ENCODE results near the gene NEB.
"Not testable (repeated sequence)": the region's sequence is repeated elsewhere in the genome, so short reads cannot be mapped to it uniquely, and the experiment has no call there.

NEB gene

DNA sequence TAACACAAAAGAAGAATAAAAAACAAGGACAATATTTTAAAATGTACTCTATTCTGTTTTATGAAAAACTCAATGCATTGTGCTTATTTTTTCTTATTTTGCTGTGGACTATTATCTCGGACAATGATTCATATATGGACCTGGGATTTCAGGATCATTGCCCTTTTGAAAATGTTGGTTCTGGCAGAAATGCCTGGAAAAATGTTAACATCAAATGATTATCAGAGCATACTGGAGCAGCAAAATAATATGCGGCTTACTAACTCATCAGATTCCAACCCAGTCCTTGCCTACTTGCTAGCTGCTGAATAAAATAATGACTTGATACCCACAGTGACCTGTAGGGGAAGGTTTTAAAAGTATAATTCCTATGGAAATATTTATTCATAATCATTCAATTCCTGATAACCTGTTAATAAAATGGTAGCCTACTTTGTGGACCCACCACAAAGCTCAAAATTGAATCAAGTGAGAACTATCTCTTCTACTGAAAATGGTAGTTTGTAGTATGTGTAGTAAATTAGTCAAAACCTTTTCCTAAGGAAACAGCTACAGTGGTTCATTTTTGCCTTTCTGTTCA, 117.4 kb downstream of the NEB start:
- no peak overlapping the region for H3K4me3 ChIP-seq (ENCODE audit: low read depth, low read length)

DNA sequence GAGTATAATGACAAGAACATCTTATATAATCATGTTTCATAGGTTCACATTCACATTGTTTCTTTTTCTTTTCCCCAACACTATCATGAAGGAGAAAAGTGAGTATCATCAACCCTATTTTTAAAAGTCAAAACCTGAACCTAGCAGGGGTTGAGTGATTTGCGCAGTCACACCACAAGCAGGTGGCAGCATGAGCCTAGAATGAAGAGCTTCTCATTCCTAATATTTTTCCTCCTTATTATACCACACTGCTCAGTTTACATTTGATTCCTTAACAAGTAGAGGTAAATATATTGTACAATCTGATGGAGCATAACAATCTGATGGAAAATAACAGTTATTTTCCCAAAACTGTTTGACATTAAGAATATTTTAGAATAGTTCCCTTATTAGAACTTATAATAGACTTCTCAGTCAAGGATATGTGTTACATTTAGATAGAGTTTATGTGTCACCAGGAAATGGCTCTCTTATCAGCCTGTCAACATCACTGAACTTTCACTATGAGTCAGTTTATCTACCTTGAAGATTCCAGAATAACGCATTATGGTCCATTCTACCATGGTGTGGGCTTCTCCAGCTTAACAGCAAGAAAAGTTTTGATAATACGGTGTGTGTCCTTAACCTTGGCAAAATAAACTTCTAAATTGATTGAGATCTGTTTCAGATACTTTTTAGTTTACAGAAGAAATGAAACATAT, 119.5 kb downstream of the NEB start:
- no peak overlapping the region for H3K4me3 ChIP-seq (ENCODE audit: low read depth, low read length)

DNA sequence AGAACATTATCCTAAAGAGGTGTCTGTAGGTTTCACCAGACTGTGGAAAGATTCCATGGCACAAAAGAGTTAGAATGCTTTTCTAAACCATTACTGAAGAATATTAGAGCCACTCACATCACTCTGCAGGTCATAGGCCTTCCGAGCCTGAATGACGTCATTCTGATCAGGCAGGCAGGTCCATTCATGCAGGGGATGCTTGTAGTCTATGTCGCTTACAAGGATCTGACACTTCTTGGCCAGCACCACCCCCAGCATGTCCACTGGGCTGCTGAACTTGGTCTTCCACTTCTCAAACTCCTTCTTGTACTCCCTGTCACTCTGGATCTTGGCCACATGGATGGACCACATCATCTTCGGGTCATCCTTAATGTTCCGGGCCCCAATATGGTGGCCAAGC, 120.1 kb downstream of the NEB start:
- H3K4me3 ChIP-seq (ENCODE audit: low read depth, low read length): no peak overlapping the region

DNA sequence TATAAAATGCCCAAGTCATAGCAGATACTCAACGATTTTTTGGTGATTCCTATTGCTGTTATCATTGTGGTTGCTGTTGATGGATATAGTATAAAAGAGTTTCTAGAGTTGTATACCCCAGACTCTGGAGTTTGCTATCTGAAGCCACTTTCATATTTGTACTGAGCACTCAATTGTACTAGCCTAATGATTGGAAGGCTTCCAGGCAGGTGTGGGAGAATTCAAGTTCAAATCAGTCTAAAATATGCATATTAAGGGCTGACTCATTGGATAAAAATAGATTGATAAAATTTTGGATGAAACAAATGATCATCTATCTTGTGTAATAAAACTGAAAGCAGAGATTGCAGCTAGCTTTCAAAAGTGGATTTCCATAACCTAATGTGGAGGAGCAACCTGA, 122.9 kb downstream of the NEB start:
- H3K4me3 ChIP-seq (ENCODE audit: low read depth, low read length): no peak overlapping the region

DNA sequence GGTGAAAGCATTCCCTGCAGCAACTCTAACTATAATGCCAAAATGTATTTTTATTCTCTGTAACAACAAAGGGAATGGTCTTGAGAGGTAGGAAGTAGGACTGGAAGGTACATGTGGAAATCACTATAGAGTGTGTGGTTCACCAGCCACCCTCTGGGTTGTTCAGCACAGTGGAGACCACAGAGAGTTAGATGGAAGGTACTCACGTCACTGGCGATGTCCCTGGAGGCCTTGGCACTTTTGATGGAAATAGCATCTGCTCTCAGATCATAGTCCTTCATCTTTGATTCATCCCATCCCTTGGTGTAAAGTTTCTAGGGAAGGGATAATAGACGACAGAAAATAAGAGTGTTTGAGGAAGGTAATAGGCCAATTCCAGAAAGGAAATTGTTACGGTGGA, 124.0 kb downstream of the NEB start:
- H3K4me3 ChIP-seq (ENCODE audit: low read depth, low read length): no peak overlapping the region

DNA sequence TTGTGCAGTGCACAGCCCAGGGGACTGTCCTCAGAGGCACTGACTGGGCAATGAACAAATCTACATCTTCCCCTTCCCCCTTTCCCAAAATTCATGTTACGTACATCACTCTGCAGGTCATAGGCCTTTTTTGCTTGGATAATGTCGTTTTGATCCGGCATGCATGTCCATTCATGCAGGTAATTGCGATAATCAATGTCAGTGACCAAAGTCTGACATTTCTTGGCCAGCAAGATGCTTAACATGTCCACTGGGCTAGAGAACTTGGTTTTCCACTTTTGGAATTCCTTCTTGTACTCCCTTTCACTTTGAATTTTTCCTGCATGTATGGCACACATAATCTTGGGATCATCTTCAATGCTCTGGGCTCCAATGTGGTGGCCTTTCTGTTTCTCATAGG, 124.6 kb downstream of the NEB start:
- H3K4me3 ChIP-seq (ENCODE audit: low read depth, low read length): no peak overlapping the region

DNA sequence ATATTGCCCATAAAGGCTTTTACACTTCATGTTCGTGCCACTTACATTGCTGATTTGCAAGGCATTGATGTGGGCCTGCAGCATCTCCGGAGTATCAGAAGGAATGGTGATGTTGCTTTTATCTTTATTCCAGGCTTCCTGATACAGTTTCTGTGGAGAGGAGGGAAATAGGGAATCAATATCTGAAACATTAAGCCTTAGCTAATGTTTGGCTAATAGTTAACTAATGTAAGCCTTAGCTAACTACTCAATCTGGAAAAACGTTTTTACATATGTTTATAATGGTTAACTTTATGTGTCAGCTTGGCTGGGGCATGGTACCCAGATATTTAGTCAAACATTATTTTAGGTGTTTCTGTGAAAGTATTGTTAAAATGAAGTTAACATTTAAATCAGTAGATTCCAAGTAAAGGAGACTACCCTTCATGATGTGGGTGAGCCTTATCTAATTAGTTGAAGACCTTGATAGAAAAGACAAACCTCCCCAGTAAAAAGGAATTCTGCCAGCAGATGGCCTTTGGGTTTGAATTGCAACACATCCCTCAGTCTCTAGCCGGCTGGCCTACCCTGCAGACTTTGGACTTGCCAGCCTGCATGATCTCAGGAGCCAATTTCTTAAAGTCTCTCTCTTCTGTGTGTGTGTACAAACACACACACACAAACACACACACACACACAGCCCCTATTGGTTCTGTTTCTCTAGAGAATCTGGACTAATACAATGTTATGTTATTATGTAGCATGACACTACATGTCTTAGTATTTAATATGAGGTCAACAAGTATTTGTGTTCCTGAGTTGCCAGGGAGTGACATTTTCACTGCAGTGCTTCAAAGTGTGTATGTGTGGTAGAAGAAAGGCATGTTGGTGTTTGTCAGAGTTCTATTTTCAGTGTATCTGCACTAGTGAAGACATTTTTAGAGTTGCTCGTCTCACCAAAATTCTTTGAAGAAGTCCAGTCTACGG, 126.5 kb downstream of the NEB start:
- H3K4me3 ChIP-seq (ENCODE audit: low read depth, low read length): not testable (repeated sequence)

DNA sequence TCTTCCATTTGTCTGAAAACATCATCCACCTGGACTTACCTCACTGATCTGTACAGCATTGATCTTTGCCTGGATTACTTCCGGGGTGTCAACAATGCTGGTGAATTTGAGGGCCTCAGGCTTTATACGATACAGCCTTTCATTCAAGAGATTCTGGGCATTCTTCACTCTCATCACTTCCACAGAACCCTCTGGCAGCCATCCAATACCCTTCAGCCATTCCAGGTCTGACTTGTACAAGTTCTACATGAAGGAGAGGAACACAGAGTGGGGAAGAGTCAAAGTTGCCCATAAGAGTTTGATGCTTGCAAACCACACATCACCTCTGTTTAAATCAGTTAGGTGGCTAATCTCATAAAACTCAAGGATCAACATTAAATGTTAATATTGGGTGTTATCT, 130.7 kb downstream of the NEB start:
- not testable (repeated sequence) for H3K4me3 ChIP-seq (ENCODE audit: low read depth, low read length)

DNA sequence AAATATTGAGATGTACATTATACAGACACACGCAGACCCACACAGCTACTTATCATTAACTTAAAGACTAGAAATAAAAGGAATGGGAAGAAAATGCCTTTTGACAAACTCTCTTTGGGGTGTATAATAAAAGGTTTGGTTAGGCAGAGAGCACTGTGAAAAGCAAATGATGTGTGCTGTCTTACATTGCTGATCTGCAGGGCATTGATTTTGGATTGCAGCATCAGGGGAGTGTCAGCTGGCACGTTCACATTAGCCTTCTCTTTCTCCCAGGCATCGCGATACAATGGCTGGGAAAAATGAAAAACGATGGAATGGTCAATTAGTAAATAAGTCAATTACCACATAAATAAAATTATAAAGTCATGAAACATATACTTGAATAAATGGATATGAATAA, 131.9 kb downstream of the NEB start:
- not testable (repeated sequence) for H3K4me3 ChIP-seq (ENCODE audit: low read depth, low read length)

DNA sequence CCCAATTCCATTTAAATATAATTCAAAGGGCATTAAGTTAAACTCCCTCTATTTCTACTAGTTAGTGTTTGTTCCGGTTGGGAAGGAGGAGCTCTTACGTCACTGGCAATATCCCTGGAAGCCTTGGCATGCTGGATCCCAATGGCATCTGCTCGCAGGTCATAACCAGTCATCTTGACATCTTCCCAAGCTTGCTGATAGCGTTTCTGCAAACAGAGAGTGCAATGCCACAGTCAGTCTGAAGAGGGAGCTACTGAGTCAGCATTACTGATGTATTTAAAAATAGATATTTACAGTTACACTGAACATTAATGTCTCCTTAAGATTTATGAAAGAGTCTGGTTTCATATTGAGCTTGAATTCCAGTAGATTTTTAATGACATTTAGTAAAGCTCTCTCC, 132.5 kb downstream of the NEB start:
- not testable (repeated sequence) for H3K4me3 ChIP-seq (ENCODE audit: low read depth, low read length)

DNA sequence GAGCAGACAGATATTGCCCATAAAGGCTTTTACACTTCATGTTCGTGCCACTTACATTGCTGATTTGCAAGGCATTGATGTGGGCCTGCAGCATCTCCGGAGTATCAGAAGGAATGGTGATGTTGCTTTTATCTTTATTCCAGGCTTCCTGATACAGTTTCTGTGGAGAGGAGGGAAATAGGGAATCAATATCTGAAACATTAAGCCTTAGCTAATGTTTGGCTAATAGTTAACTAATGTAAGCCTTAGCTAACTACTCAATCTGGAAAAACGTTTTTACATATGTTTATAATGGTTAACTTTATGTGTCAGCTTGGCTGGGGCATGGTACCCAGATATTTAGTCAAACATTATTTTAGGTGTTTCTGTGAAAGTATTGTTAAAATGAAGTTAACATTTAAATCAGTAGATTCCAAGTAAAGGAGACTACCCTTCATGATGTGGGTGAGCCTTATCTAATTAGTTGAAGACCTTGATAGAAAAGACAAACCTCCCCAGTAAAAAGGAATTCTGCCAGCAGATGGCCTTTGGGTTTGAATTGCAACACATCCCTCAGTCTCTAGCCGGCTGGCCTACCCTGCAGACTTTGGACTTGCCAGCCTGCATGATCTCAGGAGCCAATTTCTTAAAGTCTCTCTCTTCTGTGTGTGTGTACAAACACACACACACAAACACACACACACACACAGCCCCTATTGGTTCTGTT, 137.2 kb downstream of the NEB start:
- not testable (repeated sequence) for H3K4me3 ChIP-seq (ENCODE audit: low read depth, low read length)

DNA sequence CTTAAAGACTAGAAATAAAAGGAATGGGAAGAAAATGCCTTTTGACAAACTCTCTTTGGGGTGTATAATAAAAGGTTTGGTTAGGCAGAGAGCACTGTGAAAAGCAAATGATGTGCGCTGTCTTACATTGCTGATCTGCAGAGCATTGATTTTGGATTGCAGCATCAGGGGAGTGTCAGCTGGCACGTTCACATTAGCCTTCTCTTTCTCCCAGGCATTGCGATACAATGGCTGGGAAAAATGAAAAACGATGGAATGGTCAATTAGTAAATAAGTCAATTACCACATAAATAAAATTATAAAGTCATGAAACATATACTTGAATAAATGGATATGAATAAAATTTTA, 142.4 kb downstream of the NEB start:
- H3K4me3 ChIP-seq (ENCODE audit: low read depth, low read length): not testable (repeated sequence)

DNA sequence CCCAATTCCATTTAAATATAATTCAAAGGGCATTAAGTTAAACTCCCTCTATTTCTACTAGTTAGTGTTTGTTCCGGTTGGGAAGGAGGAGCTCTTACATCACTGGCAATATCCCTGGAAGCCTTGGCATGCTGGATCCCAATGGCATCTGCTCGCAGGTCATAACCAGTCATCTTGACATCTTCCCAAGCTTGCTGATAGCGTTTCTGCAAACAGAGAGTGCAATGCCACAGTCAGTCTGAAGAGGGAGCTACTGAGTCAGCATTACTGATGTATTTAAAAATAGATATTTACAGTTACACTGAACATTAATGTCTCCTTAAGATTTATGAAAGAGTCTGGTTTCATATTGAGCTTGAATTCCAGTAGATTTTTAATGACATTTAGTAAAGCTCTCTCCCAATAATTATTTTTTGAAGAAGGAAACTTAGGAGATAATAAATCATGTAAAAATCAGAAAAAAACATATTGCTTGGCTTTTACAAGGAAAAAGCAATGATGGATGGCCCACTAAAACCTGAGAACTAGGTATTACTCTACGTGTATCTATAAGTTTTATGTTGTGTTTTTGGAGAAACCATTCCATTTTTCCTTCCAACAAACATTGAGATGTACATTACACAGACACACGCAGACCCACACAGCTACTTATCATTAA, 142.9 kb downstream of the NEB start:
- not testable (repeated sequence) for H3K4me3 ChIP-seq (ENCODE audit: low read depth, low read length)

DNA sequence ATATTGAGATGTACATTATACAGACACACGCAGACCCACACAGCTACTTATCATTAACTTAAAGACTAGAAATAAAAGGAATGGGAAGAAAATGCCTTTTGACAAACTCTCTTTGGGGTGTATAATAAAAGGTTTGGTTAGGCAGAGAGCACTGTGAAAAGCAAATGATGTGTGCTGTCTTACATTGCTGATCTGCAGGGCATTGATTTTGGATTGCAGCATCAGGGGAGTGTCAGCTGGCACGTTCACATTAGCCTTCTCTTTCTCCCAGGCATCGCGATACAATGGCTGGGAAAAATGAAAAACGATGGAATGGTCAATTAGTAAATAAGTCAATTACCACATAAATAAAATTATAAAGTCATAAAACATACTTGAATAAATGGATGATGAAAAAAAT, 153.0 kb downstream of the NEB start:
- not testable (repeated sequence) for H3K4me3 ChIP-seq (ENCODE audit: low read depth, low read length)

DNA sequence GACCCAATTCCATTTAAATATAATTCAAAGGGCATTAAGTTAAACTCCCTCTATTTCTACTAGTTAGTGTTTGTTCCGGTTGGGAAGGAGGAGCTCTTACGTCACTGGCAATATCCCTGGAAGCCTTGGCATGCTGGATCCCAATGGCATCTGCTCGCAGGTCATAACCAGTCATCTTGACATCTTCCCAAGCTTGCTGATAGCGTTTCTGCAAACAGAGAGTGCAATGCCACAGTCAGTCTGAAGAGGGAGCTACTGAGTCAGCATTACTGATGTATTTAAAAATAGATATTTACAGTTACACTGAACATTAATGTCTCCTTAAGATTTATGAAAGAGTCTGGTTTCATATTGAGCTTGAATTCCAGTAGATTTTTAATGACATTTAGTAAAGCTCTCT, 153.6 kb downstream of the NEB start:
- not testable (repeated sequence) for H3K4me3 ChIP-seq (ENCODE audit: low read depth, low read length)

DNA sequence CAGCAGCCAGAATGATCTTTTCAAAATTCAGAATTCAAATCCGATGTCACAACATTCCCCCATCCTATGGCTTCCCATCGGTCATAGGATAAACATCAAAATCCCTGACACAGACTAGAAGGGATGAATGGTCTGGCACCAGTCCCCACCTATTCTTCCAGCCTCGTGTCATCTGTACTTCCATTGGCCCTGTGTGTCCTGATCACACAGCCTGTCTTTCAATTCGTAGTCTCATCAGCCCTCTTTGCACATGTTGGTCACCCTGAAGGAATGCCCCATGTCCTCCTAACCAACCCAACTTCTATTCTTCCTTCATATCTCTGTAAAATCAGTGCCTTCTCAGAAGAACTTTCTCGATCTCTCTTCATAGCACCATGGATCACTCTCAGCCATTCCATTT, 157.2 kb downstream of the NEB start:
- no peak overlapping the region for H3K4me3 ChIP-seq (ENCODE audit: low read depth, low read length)

DNA sequence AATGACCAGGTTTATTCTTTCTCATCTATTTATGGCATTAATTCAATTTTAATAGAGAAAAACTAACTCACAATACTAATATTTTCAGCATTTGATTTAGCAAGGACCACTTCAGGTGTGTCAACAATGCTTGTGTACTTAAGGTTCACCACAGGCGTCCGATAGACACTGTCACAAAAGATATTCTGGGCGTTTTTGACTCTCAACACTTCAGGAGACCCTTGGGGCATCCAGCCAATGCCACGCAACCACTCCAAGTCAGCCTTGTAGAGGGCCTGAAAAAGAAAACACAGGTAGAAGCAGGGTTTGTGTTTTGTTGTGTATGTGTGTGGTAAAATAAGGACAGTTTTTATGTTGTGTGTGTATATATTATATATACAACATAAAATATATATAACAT, 158.2 kb downstream of the NEB start:
- no peak overlapping the region for H3K4me3 ChIP-seq (ENCODE audit: low read depth, low read length)

DNA sequence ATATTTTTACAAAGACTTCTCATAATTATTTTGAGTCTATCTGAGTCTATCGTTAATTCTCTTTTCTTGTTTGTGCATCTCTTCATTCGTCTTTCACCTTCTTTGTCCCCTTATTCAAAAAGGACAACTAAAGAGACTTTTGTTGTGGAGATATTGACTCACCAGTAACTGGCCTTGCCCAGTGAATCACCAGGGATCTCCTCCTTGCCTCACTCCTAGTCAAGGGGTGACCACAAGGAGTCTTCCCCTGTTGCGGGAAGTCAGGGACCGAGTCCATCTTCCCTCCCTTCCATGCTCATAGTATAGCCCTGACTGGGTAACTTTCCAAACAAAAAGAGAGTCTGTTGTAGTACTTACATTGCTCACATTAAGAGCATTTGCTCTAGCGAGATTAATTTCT, 158.9 kb downstream of the NEB start:
- no peak overlapping the region for H3K4me3 ChIP-seq (ENCODE audit: low read depth, low read length)

DNA sequence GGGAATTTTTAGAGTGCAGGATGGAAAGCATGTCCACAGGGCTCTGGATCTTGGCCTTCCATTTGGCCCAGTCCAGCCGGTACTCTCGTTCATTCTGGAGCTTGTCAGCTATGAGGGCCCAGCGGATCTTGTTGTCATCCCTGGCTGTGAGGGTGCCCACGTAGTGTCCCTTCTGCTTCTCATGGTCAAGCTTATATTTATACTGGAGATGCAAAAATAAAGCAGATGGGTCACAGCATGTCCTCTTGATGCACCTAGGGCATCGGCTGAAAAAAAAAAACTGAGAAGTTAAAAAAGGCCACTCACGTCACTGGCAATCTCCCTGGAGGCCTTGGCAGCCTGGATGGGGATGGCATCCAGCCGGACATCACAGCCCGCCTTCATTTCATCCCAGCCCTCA, 164.1 kb downstream of the NEB start:
- H3K4me3 ChIP-seq (ENCODE audit: low read depth, low read length): no peak overlapping the region

DNA sequence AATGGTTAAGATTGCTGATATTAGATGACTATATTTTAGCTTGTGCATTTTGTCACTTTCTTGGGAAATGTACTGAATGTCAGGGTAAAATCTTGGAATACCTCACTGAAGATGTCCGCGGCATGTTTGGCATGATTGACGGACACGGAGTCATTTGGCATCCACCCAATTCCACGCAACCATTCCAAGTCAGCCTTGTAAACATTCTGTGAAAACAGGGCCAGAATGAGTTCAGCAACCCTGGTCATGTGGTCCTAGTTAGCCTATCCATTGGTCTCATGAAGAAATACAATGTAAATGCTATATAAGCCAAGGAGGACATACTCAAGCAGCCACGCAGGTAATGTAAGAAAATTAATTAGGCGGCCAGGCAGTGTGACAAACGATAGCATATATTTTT, 165.1 kb downstream of the NEB start:
- H3K4me3 ChIP-seq (ENCODE audit: low read depth, low read length): no peak overlapping the region

DNA sequence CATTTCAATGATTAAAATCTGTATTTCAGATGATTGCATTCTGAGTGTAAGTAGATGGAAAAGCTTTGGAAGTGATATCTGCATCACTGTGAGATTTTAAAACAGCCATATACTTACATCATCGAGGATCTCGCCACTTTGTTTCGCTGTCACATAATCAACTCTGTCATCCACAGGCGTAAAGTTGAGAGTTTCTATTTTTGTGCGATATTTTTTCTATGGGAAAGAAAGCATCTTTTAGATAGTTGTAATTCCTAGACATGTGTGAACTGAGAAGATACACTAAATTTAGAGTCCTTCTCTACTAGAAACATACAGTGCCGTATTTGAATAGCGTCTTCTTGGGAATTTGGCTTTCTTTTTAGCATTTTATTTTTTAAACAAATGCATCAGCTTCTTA, 165.8 kb downstream of the NEB start:
- no peak overlapping the region for H3K4me3 ChIP-seq (ENCODE audit: low read depth, low read length)
